GM21515 (cell line): ENCODE data around the gene APEH.

Source experiments
- ATAC-seq: cut with Tn5 transposase; IDR thresholded peaks from one replicate; pipeline ENCODE4 v1.9.1; 2021; ENCODE audit not compliant: unreplicated experiment

Gene APEH

GRCh38 chr3:49673715-49674496, at the start of gene APEH:
Gene APEH, plus strand, starts transcription at chr3:49674351. Its CDS starts 51 bp downstream, at chr3:49674402.
- peak; percentile 72 for ATAC-seq

- ATAC-seq: no peak
Measured at GRCh38 chr3:49625071-49625470, 49.1 kb upstream of the APEH start.

GRCh38 chr3:49626101-49626581, 48.0 kb upstream of the APEH start:
- no peak for ATAC-seq

DNA sequence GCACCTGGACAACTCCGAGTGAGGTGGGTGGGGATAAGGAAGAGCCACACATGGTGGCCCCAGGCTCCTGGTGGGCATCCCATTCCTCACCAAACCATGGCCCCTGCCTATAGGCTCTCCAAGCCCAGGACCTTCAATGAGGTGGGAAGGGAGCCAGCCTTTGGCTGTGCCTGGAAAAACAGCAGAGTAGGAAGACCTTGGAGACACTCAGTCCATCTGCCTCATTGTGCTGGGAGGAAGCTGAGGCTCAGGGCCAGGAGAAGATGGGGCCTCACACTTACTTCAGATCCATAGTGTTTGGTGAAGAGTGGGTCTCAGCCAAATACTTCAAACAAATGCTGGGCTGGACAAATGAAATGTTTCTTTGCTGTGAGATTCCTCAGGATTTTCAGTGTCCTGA, 47.4 kb upstream of the APEH start:
- ATAC-seq: no peak

DNA sequence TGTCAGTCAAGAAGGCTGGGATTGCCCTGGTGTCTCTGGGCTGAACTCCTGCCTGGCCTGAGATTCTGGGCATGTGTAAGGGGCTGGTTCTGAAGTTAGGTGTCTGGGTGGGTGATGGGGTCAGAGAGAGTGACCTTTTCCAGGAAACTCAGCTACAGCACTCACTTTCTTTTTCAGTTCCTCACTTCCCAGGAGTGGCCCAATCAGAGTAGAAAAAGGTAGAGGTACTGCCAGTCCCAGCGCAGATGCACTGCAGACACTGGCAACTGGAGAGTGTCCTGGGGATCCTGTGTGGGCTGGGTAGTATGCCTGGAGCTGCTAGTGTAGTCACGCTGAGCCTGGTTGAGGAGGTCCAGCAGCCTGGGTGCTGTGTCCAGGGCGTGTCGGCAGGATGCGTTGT, 46.5 kb upstream of the APEH start:
- no peak for ATAC-seq

GRCh38 chr3:49628249-49628648, 45.9 kb upstream of the APEH start:
- ATAC-seq: no peak

GRCh38 chr3:49629451-49629850, 44.7 kb upstream of the APEH start:
- ATAC-seq: no peak

GRCh38 chr3:49629866-49630265, 44.3 kb upstream of the APEH start:
- no peak for ATAC-seq

DNA sequence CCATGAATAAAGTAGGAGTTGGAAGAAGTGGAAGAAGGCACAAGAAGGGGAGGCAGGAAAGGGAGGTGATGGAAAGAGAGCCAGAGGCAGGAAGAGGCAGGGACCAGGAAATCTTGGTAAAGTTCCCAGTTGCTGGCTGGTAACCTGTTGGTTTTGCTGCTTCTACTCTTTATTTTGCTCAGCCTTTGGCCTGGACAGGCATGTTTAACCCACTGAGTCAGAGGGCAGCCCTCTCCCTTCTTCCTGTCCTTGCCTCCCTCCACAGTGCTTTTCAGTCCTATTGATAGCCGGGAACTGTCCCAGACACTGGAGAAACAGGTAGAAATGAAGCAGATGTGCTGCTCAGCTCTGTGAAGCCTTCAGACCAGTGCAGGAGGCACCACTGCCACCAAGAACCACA, 43.4 kb upstream of the APEH start:
- no peak for ATAC-seq

DNA sequence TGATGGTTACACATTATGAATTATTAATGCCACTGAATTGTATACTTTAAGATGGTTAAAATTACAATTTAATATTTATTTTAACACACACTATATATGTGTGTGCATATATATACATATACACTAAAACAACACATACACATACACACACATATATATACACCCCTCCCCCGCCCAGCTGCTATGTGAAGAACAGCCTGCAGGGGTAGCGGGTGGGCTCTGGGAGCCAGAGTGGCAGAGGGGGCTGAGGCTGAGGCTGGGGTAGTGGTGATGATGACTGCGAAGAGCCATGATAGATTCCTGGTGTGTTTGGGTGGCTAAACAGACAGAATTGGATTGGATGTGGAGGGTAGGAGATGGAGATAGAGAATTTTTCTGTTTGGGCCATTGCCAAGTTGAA, 39.4 kb upstream of the APEH start:
- no peak for ATAC-seq

GRCh38 chr3:49636883-49637609, 37.1 kb upstream of the APEH start:
- no peak for ATAC-seq

DNA sequence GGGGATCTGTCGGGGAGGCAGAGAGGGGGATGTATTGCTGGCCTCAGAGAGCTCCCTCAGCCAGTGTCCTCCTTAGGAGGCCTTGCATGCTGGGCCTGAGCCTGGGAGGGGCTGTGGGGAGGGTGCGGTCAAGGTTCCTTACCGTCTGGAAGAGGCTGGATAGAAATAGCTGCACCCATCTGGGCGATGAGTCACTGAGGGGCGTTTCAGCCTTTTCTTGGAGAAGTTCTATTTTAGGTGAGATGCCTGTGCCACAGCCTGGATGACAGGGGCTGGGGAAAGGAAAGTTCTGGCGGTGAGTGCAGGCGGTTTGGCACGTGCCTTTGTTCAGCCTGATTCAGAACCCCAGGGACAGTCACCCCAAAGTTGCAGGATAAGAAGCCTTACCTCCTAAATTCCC, 35.7 kb upstream of the APEH start:
- no peak for ATAC-seq

GRCh38 chr3:49639551-49639950, 34.6 kb upstream of the APEH start:
- no peak for ATAC-seq

DNA sequence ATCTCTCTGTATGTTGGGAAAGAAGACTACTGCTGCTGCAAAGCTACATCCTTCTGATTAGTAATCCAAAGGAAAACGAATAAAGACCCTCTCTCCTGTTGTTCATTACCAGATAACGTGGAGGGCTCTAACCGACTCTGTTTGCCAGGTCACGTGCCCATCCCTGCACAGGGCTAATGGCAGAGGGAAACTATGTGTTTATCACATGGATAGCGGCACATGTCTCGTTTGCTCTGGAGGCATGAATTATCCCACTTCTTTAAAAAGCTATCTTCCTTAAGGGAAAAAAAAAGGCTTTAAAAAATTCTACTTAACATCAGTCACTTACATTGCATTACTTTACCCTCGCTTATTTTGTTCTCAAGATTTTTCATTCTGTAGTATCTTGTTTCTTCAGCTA, 32.9 kb upstream of the APEH start:
- ATAC-seq: no peak

DNA sequence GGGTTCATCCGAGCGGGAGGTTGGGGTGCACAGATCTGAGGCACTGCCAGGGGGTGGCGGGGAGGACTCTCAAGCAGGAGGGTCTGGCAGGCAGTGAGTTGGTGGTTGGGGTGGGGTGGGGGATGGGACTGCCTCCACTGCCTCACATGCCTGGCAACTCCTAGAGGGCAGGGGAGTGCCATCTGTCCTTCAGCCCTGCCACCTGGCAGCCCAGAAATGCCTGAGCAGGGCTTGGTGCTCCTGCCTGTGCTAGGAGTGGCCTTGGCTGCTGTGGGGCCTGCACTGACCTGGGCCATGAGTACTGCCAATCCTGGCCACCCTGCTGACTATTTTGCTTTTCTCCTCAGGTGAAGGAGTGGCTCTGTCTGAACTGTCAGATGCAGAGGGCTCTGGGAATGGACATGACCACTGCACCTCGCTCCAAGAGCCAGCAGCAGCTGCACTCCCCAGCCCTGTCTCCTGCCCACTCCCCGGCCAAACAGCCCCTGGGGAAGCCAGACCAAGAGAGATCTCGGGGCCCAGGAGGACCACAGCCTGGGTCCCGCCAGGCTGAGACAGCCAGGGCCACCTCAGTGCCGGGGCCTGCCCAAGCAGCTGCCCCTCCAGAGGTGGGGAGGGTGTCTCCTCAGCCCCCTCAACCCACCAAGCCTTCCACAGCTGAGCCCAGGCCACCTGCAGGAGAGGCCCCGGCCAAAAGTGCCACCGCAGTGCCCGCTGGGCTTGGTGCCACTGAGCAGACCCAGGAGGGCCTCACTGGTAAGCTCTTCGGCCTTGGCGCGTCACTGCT, 32.0 kb upstream of the APEH start:
- ATAC-seq: no peak

DNA sequence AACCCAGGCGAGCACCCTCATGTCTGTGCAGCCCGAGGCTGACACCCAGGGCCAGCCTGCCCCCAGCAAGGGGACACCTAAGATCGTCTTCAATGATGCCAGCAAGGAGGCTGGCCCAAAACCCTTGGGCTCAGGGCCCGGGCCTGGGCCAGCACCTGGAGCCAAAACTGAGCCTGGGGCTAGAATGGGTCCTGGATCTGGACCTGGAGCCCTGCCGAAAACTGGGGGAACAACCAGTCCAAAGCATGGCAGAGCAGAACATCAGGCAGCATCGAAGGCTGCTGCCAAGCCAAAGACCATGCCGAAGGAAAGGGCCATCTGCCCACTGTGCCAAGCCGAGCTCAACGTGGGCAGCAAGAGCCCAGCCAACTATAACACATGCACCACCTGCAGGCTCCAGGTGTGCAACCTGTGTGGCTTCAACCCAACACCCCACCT, 31.4 kb upstream of the APEH start:
- ATAC-seq: no peak

DNA sequence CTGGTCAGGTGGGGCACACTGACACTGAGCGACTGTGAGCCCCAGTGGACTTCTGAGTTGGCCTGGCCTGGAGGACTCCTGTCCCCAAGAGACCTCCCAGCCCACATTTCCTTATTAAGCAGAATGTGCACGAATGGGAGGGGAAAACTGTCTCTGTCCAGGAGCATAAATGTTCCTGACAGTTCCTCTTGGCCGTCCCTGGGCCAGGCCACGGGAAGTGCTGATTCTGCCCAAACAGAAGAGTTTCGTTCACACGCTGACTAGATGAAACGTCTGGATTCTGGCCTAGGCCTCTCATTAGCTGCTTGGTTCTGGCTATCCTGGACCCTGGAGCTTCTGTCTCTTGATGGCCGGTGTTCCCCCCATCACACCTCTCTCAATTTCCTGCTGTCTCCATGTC, 29.5 kb upstream of the APEH start:
- ATAC-seq: no peak

DNA sequence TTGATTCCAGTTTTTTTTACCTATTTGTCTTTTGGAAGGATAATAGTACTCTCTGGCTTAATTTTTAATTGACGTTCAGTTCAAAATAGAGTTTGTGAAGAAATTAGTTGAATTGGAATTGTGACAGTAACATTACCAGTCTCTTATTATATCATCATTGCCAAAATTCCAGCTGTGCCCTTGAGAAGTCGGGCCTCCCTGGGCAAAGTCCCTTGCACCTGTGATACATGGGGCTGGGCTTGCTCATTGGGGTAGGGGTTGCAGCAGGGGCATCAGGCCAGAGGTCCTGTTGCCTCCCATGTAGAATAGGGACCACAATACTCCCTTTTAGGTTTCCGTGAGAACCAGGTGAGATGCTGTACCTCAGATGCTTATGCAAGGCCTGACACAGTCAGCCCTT, 27.9 kb upstream of the APEH start:
- ATAC-seq: no peak

DNA sequence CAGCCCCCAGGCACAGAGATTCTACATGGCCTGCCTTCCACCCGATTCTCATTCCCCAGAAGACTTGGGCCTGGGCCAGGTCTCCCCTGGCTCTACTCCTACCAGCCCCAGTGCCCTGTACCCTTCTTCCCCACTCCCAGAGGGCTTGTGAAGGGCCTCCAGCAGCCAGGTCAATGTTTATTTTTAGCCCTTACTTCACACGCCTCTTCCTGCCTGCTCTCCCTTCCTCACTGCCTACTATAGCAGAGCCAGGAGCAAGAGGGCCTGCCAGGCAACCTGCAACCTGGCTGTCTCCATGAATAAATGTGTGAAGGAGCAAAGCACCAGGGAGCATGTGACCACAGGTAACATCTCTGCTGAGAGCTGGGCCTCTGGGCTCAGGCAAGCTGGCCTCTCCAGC, 26.4 kb upstream of the APEH start:
- no peak for ATAC-seq

DNA sequence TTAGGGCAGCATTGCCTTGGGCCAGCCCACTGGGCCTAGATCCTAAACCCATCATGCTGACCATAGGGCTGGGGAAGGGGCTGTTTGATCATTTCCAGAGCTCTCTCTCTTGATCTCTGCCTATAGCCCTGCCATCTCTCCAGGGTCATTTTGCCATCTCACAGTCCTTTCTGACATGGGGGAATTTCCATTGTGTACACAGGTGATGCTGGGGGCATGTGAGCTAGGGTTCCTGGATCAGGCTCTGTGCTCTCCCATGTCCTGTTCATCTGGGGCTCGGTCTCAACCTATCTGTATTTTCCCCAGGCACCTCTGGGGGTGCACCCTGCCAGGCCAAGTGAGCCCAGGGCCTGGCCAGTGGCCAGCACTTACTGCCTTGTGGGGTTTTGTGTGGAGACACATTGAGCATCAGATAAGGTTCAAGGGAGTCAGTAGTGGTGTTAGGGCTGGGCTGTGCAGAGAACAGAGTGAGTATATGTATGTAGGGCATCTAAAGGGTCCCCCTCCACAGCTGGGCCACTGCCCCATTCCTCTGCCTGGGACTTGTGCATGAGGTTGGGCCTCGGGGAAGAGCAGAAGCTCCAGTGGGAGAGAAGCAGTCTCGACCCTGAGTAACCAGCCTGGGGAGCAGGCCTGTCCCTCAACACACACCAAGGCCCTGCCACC, 25.7 kb upstream of the APEH start:
- ATAC-seq: no peak

DNA sequence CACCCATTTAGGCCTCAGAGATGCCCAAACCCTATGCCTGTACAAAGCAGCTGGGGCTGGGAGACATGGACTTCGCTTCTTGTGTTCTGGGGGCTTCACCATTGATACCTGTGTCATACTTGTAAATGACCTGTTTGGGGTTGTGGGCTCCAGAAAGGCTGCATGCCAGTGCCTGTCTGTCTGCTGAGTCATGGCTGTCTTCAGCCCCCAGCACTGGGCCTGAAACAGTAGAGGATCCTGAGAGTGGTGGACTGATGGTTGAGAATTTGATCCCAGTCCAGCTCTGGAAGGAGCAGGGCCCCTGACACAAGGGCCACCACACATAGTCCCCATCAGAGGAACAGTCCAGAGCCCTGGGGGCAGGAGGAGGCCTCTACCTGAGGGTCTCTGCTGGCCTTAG, 24.6 kb upstream of the APEH start:
- no peak for ATAC-seq
